ENCODE measurements around the gene VAX1.

Gene VAX1

DNA sequence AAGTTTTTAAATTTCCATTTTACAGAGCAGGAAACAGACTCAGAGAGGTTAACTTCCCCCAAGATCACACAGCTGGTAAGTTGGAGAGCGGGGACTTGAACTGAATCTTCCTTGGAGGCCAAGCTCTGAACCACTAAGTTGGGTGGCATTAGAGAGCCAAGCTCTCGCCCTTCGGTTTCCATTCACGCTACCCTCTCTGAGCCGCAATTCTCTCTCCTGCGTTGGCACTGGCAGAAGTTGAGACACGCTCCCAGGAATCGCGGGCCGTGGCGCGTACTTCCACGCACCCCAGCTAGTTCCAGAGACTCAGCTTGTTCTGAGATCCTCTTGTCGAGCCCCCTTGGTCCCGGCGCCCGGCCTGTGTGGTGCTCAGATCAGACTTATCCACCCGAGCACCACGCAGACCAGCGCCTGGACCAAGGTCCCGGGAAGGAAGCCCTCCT, 29.3 kb upstream of the VAX1 start:
- Mint-ChIP-seq H3K27me3 (peaks cover 100% of the 10 kb centered on the region), H3K27ac (no peak overlapping the region), H3K4me3 (peak overlapping the region; percentile 26 to 73), H3K9me3 (no peaks in the 10 kb centered on the region), H3K4me1 (peaks cover 77% of the 10 kb centered on the region)
- no peak for ATAC-seq
- no peak for DNase-seq

GRCh38 chr10:117166418-117167345, 28.6 kb upstream of the VAX1 start:
- ATAC-seq (no peak), DNase-seq (peak; percentile 20 to 21)
- Mint-ChIP-seq H3K27me3 (peaks cover 100% of the 10 kb centered on the region), H3K4me3 (peak overlapping the region in 1 of 2 donors; percentile 73), H3K27ac (no peak overlapping the region), H3K4me1 (peaks cover 83% of the 10 kb centered on the region), H3K9me3 (no peaks in the 10 kb centered on the region)

- Mint-ChIP-seq H3K4me1 (peaks cover 87% of the 10 kb centered on the region), H3K27me3 (peaks cover 100% of the 10 kb centered on the region), H3K4me3 (peak overlapping the region; percentile 3 to 6), H3K9me3 (no peaks in the 10 kb centered on the region), H3K27ac (no peak overlapping the region)
- DNase-seq (peak; percentile 39 to 40), ATAC-seq (no peak)
Measured at GRCh38 chr10:117165538-117166417, 27.7 kb upstream of the VAX1 start.

- DNase-seq (no peak), ATAC-seq (no peak)
- peaks cover 100% of the 10 kb centered on the region for H3K27me3 Mint-ChIP-seq
- H3K9me3 Mint-ChIP-seq, result no peaks in the 10 kb centered on the region
- peak overlapping the region; percentile 10 to 24 for H3K4me3 Mint-ChIP-seq
- H3K4me1 Mint-ChIP-seq, result peaks cover 80% of the 10 kb centered on the region
- H3K27ac Mint-ChIP-seq, result no peak overlapping the region
Measured at GRCh38 chr10:117164592-117165537, 26.8 kb upstream of the VAX1 start.

DNA sequence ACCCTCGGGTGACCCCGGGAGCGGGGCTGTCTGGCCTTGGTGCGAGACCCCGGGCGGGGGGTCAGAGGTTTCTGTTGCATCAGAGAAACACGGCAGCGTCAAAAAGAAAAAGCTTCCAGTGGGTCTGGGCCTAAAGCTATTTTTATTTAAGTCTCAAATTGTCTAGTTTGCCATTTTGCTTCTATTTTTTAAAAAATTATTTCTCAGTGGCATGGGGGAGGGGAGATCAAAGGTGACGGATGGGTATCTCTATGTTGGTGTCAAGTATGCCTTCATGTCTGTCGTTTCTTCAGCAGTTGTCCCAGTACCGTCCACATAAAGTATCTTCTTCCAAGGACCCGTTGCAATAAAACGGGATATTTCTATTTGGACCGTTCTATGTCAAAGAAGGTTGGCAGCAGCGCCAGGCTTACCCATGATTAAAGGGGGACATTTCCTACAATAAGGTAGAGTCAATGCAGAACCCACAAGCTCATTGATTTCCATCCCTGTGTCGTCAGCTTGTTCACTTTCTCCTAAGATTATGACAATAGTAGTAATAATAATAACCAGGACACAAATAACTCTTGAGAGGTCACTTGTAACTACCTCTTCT, 26.0 kb upstream of the VAX1 start:
- DNase-seq, result no peak
- no peaks in the 10 kb centered on the region for H3K9me3 Mint-ChIP-seq
- H3K27ac Mint-ChIP-seq, result no peak overlapping the region
- peaks cover 100% of the 10 kb centered on the region for H3K27me3 Mint-ChIP-seq
- no peak for ATAC-seq
- H3K4me1 Mint-ChIP-seq, result peaks cover 72% of the 10 kb centered on the region
- H3K4me3 Mint-ChIP-seq, result peak overlapping the region in 1 of 2 donors; percentile 32

DNA sequence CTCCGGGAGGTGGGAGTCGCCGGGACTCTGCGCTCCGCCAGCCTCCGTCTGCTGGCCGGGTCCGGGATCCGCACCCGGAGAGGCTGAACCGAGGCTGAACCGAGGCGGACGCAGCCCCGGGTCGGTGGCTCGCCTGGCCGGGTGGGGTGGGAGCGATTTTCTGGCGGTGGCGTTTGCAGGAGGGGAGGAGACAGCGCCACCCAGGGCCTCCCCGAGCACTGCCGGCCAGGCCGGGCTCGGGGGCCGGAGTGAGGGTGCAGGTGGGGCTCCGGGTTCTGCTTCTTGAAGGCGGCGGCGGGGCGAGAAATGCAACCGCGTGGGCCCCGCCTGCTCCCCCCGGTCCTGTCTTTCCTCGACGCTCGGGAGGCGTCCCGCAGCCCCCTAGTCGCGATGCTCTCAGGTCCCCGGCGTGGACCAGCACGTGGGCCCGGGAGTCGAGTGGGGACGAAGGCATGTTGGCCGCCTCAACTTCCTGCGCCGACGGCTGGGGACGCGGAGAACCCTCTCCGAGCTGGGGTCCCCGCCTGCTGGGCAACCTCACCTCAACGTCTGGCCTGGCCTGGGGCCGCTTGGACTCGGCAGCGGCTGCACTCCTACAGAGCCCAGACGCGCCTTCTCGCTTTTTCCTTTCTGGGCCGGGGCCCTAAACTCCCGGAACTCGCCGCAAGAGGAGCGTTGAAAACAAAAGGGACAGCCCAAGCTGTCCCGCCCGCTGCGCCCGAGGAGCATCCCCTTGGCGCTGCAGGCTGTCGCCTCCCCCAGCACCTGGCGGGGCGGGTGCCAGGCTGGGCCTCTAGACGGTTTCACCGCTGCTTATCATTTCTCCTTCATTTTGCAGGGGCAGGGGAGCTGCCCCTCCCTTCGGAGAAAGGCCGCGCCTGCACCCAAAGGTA, 25.2 kb upstream of the VAX1 start:
- Mint-ChIP-seq H3K27me3 (peaks cover 100% of the 10 kb centered on the region), H3K27ac (no peak overlapping the region), H3K4me3 (peak overlapping the region; percentile 45), H3K4me1 (peaks cover 65% of the 10 kb centered on the region), H3K9me3 (no peaks in the 10 kb centered on the region)
- DNase-seq (peak in 1 of 2 donors; percentile 15), ATAC-seq (peak; percentile 38)

- Mint-ChIP-seq H3K27me3 (peaks cover 100% of the 10 kb centered on the region), H3K4me3 (peak overlapping the region; percentile 54 to 61), H3K9me3 (no peaks in the 10 kb centered on the region), H3K4me1 (peaks cover 56% of the 10 kb centered on the region), H3K27ac (no peak overlapping the region)
- ATAC-seq (peak; percentile 6), DNase-seq (no peak)
Measured at GRCh38 chr10:117162093-117163060, 24.3 kb upstream of the VAX1 start.

DNA sequence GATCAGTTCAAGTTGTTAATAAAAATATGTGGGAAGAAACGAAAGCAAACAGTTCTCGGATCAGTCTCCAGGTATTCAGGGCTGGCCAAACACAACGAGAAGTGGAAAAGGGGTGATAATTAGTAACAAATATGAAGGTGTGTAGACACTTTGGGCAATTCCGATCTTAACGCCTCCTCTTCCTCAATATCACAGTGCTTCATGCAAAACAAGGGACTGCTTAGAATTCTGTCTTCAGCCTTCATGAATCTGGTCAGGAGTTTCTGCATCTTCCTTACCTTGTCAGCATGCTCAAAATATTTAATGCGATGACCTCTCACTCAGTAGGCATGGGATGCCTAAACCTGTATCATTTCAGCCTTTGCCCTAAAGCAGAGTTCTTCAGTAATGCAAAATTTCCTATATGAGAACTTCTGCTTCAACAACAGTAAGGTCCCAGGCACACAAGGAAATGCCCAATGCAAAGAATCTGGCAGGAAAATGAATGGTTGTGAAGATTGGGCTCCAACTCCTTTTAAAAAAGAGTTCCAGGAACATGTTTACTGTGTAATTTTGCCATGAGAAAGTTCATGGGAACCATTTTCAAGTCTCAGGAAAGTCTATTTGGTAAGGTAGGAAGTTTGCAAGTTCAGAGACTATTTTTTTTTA, 23.4 kb upstream of the VAX1 start:
- H3K9me3 Mint-ChIP-seq, result no peaks in the 10 kb centered on the region
- peaks cover 47% of the 10 kb centered on the region for H3K4me1 Mint-ChIP-seq
- no peak overlapping the region for H3K4me3 Mint-ChIP-seq
- DNase-seq (no peak), ATAC-seq (no peak)
- H3K27ac Mint-ChIP-seq, result no peak overlapping the region
- peaks cover 100% of the 10 kb centered on the region for H3K27me3 Mint-ChIP-seq

DNA sequence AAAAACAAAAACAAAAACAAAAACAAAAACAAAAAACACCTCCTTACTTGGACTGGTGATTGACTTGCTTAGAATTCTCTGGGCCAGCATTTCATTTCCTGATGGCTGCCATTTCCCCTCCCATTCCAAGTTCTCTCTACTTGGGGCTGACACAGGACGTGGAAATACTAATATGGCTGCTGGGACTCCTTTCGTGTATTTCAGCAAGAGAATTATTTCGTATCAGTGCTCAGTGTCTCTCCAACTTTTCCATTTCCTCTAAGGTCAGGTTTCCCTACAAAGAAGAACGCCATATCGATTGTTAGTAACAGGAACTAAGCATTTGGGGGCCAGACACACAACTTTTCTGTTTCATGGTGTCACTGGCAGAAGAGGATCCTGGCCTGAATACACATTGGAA, 22.5 kb upstream of the VAX1 start:
- peaks cover 39% of the 10 kb centered on the region for H3K4me1 Mint-ChIP-seq
- no peak for ATAC-seq
- H3K4me3 Mint-ChIP-seq, result no peak overlapping the region
- peaks cover 99% of the 10 kb centered on the region for H3K27me3 Mint-ChIP-seq
- DNase-seq, result no peak
- no peak overlapping the region for H3K27ac Mint-ChIP-seq
- H3K9me3 Mint-ChIP-seq, result no peaks in the 10 kb centered on the region

DNA sequence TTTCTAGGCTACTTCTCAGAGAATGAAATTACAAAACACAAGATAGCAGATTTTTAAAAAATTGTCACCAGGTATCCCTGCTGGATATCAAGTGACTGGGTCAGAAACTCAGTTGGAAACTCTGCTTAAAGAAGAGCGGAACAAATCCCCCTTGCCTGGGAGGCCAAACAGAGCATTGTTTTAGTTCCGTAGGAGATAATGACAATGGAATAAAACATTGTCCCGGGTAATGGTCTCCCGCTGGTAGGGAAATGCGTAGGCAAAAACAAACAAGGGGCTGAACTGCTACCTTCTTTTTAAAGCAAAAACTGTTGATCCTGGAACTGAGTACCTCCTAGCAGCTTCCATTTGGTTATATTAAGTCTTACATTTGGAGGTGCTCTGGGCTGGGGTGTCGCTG, 21.3 kb upstream of the VAX1 start:
- no peak for ATAC-seq

GRCh38 chr10:117158297-117158696, 20.2 kb upstream of the VAX1 start:
- no peak overlapping the region for H3K27ac Mint-ChIP-seq
- H3K9me3 Mint-ChIP-seq, result no peaks in the 10 kb centered on the region
- DNase-seq, result no peak
- peaks cover 18% of the 10 kb centered on the region for H3K4me1 Mint-ChIP-seq
- peaks cover 99% of the 10 kb centered on the region for H3K27me3 Mint-ChIP-seq
- no peak overlapping the region for H3K4me3 Mint-ChIP-seq
- no peak for ATAC-seq

More for the DNA sequence above, 21.3 kb upstream of the VAX1 start:
- H3K27ac Mint-ChIP-seq, result no peak overlapping the region
- H3K9me3 Mint-ChIP-seq, result no peaks in the 10 kb centered on the region
- H3K4me1 Mint-ChIP-seq, result peaks cover 28% of the 10 kb centered on the region
- no peak overlapping the region for H3K4me3 Mint-ChIP-seq
- no peak for DNase-seq
- peaks cover 99% of the 10 kb centered on the region for H3K27me3 Mint-ChIP-seq

DNA sequence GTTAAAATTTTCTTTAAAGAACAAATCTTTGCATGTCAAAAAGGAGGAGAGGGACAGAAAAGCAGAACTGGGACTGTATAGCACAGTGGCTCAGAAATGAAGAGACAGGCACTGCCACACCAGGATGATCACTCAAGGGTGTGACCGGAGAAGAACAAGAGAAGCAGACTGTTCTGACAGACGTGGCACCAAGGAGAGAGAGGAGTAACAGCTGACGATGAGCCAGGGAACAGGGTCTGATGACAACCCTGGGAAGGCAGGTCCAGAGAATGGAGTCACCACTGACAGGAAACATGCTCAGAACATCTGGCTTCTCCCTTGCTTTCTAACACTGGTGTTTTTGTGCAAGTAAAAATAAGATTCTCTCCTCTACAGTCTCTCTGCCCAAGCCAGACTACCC, 14.6 kb upstream of the VAX1 start:
- Mint-ChIP-seq H3K27me3 (peaks cover 87% of the 10 kb centered on the region), H3K27ac (no peak overlapping the region), H3K9me3 (no peaks in the 10 kb centered on the region), H3K4me1 (no peaks in the 10 kb centered on the region), H3K4me3 (no peak overlapping the region)
- no peak for ATAC-seq
- no peak for DNase-seq
